ENCODE data around the gene KRIT1.
"Not testable (repeated sequence)": the region's sequence is repeated elsewhere in the genome, so short reads cannot be mapped to it uniquely, and the experiment has no call there.

Gene KRIT1

DNA sequence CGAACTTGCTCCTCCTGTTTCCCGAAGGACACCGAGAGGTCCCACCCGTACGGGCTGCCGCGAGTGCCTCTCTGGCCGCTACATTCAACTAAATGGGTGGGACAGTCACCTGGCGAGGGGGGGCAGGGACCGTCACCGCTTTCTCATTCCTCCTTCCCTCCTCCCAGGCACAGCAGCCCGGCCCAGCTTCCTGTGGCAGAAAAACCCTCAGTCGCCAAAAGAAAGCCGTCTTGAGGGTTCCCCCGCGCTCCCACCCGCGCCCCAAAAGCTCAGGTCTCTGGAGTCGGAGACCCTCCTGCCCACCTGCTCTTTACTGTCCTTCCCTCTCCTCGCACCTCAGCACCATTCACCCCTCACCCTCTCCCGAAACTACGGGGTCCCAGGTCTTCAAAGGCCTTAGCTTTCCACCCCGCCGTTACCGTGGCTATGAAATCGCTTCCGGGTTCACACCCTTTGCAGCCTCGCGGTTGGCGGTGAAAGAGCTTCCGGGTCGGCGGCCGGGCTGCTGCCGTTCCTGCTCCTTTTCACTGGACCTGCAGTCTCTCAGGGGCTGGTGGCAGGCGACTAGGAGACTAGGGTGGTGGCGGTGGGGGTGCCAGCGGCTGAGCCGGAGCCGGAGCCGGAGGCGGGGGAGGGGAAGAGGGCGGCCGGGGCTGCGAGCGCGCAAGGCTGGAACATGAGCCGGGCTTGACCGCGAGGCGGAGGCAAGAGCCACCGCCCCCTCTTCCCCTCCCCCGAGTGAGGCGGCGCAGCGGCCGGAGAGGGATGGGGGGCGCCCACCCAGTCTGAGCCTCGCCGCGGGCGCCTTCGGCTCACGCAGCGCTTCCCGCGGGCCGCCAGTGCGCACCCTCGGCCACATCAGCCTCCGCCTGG lies at the start of gene KRIT1, which contains the start of gene ANKIB1:
KRIT1 (minus strand) TSS at position 428 of the 873 bp plus-strand sequence. CDS start 3,779 bp downstream, outside the sequence.
ANKIB1 (plus strand) TSS at position 488 of the 873 bp plus-strand sequence. CDS start 49,005 bp downstream, outside the sequence.
- peak; percentile 89 for DNase-seq

DNA sequence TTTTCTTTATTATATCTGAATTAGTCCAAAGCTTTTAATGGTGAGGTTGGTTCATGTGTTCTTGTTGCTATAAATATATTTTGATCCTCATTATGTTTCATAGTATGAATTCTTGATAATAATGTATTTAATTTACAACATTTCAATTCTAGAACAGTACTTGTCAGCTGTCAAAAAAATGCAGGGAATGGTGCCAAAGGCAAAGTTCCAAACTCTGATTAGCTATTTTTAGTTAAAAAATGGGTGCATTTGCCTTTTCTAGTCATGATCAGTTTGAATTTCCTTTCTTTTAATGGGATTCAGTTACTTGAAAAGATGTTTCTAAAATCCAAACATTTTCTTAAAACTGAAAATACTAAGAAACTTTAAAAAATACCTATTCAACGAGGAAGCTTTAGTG lies 49.7 kb upstream of the KRIT1 start:
- no peak for DNase-seq

DNA sequence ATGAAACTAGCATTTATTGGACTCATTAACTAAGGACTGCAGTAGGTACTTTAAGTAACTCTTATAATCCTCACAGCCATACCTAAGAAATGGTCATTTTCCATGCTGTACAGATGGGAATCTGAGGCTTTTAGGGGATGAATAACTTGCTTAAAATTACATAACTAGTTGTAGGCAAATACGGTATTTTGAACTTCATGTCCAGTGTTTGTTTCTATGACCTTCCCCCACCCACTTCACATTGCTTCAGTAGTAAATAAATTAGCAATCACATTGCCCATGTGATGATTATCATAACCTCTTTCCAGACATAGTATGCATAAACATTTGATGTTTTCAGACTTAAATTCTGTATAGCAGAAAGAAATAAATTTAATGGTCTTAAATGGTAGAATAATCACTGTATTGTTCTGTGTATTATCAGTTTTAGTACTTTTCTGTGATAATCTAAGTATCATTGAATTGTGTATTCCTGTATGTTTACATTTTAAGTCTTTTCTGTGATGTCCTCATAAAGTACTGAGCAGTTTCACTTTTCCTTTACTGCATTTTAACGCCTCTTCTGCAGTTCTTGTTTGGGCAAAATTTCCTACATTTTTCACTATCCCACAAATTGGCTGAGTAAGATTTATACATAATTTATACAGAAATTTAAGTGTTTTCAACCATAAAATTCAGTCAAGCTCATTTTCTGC lies 48.3 kb upstream of the KRIT1 start:
- no peak for DNase-seq

DNA sequence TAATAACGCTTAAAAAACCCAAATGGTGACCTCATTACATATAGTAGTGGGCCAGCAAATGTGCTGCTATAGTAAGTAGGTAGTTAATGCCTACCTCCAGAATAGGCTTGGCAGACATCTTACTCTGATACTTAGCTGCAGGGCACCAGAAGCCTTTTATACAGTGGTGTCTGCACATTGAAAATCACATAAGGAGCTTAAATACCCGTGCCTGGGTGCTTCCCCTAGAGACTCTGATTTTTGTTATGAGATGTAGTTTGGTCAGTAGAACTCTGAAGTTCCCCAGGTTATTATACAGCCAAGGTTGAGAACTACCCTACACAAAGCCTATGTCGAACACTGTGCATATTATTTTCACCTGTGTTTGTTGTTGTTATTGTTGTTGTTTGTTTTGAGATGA lies 47.3 kb upstream of the KRIT1 start:
- no peak for DNase-seq

DNA sequence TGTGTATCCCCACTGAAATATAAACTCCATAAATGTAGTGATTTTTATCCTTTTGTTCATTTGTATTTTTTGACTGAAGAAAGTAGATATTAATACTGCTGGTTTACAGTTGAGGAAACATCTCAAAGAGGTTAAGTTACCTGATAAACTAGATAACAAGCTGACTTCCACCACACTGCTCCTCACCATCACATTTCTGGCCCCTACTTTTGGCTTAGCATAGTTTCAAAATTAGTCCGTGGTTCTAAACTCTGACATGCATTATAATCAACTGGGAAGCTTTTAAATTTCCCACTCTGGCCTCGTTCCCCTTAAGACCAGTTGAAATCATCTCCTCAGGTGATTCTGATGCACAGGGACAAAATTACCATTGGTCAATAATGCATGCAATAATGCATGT lies 43.6 kb upstream of the KRIT1 start:
- DNase-seq, result no peak

DNA sequence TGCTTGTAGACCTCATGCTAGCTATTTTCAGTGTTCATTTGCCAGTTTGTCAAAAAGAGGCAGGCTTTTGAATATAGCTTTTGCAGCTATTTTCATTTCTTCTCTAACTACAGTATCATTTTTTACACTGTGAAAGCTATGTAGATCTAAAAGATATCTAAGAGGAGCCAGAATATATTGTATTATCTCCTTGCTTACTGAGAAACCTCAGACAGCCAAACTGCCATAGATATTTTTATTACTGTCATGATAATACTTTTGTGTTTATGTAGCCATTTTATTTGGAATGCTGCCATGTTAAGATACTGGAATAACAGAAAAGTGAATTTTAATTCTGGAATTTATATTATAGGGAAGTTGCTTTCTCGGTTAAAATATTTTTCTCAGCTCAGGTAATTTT lies 37.2 kb upstream of the KRIT1 start:
- no peak for DNase-seq

DNA sequence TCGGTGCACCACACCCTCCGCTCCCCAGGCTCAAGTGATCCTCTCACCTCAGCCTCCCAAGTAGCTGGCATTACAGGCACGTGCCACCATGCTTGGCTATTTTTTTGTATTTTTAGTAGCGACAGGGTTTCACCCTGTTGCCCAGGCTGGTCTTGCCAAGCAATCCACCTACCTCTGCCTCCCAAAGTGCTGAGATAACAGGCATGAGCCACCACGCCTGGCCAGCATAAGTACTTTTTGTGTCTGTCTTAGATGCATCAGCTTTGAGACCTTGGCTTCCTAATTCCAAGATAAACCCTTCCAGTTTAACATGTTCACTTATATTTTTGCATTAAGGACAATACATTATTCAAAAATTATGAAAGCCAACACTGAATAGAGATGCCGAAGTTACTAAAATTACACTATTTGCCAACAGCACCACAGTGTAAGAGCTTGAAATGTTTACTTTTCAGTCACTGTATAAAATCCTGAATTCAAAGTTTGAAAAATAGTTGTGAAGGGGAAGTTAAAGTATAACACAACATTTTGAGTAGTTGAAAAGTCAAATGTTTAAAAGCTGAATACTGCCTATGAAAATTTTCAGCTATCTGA lies 36.6 kb upstream of the KRIT1 start:
- no peak for DNase-seq

DNA sequence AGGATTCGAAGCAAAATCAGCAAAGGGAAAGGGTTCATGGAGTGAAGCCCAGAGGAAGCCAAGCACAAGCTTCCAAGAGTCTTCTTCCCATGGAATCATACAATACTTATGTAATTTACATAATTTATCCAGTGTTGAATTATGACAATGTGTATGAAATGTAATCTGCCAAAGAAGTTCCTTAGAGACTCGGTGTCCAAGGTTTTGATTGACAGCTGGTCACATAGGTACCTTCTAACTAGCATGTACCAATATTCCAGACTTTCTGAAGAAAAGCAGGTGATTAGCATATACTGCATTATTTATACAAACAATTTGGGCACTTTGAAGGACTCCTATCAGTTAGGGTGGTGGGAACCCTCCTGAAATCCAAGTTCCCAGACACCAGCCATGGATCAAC lies 35.3 kb upstream of the KRIT1 start:
- no peak for DNase-seq

DNA sequence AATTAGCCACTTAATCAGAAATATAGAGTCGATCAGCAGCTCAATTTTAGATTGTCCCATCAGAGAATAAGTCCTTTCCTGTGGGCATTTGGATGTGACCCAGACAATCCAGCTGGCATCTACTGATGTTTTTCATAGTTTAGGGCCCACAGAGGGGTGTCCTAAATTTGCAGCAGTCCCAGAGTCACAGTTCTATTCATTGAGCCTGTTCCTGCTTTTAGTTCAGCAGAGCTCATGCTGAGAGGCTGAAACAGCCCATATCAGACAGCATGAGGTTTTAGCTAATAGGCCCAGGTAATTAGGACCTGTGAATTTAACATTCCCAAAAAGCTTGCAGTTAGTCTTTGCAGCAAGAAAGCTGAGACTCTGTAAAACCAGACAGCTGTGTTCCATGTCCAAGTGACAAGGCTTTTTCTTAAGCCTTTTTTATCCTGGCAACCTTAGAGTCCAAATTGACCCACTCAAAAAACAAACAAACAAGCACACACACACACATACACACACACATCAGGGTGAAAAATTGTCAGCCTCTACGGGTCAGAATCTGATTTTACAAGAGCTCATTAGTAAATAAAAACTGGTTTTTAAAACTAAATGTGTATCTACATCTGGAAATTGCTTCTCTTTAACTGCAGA lies 33.8 kb upstream of the KRIT1 start:
- no peak for DNase-seq

DNA sequence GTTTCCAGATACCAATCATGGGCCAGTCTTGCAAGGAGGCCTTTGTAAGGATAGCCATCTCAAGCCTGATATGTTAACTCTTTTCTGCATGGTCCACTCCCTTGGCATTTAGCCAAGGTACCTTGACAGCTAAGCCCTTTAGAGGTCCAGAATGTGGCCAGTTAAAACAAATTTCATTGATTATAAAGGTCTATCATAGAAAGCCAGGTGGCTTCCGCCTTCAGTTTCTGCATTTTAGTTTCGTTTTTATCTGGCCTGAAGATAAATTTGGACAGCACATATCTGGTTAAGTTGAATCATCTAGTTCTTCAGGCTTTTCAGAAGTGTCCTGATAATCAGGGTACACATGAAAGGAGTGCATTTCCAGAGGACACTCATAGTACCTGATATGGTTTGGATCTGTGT lies 30.7 kb upstream of the KRIT1 start:
- no peak for DNase-seq

DNA sequence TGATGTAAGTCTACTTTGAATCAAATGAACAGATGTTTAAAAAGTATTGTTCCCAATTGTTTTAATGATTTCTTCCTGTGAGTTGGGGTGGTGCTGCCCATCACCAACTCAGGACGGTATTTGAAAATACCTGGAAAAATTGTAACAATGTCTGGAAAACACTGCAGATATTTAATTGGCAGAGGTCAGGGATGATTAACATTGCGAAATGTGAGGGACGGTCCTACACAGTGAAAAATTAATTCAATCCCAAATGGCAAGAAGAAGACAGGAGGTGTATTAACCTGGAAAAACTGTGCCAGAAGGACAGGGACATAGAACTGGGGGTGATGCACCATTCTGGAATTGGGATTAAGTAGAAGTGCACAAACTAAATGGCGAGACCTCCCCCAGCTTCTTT lies 29.6 kb upstream of the KRIT1 start:
- DNase-seq, result no peak

DNA sequence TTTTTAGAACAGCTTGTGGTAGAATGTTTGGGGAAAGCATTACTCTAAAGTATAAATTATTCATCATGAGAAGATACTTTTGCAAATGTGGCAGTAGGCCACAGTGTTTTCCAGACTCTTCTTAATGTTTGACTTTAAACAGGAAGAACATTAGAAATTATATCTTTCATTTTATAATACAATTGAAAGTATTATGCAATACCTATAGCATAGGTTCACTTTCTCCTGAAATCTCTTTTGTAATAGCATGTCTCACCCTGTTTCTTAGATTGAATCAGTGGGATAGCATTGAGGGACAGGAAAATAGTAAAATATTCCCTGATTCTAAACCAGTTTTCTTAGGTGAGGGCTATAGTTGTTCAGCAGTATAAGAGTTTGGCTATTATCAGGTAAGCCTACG lies 23.2 kb upstream of the KRIT1 start:
- DNase-seq, result no peak

DNA sequence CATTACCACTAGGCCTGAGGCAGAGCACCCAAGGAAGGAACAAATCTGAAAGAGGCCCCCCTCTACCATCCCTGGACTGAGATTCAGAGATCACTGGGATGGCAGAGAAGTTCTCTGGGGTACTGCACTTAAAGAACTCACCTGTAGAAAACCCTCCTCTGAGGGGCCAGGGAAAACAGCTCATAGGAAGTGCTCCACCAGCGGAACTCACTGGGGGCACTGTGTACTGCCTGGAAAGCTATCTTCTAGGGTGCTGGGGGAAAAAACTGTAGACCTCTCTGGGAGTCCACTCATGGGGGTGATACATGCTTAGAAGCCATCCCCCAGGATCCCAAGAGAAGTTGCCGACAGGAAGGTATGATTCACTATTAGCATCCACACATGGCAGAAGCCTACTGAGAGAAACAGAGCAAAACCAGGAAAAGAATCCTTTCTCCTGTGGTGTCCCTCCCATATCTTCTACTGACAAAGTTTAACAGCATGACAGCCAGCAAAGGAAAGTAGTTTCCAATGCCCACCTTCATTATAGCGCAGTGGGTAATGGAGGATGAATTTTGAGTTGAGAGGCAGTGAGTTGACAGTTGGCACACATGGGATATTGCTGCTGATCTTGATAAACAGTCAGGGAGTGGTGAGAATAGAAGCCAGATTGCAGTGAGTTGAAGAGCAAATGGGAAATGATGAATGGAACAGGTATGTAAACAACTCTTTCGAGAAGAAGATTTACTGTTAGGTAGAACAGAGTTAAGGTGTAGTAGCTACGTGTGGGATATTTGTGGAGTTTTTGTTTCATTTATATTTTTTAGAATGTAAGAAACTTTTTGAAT lies 20.9 kb upstream of the KRIT1 start:
- DNase-seq, result no peak

DNA sequence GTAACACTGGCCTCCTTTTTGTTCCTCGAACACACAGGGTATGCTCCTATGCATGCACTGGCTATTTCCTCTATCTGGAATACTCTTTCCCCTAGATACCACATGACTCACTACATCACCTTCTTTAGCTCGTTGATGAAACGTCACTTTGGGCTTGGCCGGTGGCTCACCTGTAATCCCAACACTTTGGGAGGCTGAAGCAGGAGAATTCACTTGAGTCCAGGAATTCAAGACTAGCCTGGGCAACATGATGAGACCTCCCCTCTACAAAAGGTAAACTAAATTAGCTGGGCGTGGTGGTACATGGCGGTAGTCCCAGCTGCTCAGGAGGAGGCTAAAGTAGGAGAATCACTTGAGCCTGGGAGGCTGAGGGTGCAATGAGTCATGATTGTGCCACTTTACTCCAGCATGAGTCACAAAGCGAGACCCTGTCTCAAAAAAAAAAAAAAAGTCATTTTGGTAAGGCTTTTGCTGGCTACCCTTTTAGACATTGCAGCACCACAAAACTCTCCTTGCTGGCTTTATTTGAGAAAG lies 14.6 kb upstream of the KRIT1 start:
- DNase-seq, result no peak

DNA sequence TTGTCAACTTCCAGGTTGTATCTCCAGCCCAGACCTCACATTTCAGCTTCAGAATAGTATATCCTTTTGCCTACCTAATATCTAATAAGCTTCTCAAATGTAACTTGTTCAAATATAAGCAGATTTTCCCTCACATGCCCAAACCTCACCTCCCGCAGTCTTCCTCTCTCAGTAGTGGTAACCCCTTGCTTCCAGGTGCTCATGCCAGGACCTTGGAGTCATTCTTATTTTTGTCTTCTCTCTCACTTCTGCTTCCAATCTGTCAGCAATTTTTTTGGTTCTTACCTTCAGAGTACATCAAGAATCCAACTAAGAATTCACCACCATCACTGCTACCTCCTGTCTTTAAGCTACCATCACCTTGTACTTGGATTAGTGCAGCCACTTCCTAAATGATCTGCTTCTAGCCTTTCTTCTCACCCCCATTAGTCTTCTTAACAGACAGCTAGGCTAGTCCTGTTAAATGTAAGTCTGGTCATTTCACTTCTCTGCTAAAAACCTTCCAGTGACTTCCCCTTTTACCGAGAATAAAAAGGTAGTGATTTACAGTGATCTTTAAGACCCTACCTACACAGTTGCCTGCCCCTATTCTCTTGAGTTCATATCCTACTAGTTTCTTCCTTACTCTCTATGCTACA lies 14.0 kb upstream of the KRIT1 start:
- no peak for DNase-seq

DNA sequence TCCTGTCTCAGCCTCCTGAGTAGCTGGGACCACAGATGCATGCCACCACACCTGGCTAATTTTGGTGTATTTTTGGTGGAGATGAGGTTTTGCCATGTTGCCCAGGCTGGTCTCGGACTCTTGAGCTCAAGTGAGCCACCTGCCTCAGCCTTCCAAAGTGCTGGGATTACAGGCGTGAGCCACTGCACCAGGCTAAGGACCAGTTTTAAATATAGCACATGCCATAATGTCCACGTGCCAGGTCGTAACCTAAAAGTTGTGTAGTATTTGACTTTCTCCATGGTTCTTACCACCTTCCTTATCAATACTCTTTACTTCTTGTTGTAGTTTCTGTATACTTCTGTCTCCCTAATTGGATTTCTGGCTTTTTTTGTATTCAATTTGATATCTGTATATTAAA lies 13.3 kb upstream of the KRIT1 start:
- DNase-seq, result no peak

DNA sequence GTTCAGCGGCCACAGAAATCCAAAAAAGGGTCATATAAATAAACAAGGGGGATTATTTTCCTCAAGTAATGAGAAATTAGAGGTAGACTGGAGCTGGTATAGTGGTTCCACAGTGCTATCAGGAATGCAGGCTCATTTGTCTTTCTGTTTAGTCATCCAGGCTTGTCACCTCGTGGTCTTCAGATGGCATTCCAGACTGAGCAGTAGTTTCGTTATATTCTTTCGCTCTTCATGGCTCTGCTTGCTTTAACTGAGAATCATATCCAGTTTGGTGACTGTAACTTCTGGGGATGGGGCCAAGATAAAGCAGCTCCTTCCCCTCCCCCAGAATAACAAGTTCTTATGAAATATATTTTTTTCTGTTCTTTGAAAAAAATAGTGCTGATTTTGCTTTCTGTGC lies 9.6 kb upstream of the KRIT1 start:
- no peak for DNase-seq

DNA sequence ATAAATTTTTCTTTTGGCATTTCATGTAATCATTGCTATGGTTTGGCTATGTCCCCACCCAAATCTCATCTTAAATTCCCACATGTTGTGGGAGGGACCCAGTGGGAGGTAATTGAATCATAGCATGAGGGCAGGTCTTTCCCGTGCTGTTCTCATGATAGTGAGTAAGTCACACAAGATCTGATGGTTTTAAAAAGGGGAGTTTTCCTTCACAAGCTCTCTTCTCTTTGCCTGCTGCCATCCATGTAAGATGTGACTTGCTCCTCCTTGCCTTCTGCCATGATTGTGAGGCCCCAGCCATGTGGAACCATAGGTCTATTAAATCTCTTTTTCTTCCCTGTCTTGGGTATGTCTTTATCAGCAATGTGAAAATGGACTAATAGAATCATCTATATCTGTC lies 9.1 kb upstream of the KRIT1 start:
- not testable (repeated sequence) for DNase-seq

DNA sequence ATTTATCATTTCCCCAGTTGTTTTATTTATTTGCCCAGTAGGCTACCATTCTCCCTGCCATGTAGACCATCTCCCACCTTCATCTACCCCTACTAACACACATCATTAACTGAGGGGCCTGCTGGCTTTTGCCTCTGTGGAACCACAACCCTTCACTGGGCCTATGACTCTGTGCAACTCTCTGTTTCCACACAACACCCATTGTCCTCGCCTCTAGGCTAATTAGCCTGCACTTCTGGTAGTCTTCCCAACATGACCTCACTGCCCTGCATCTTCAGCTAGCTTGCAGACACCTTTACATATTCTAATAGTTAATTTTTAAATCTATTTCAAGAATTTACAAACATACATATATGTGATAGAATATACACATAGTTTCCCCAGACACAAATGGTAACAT lies 7.5 kb upstream of the KRIT1 start:
- DNase-seq, result no peak

DNA sequence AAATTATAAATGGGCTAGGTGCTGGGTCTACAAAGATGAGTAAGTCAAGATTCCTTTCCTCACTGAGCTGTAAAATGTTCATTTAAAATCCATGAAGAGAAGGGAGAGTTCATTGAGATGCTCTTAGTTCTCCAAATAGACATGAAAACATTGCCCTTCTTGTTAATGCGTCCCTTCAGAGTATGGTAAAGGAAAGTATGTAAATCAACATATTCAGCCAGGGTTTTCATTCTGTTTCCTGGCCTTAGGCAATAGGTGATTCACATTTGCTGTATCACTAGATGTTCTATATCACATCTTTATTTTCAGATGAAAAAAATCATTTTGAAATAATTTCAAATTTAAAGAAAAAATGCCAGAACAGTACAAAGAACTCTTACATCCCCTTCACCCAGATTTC lies 5.5 kb upstream of the KRIT1 start:
- no peak for DNase-seq

DNA sequence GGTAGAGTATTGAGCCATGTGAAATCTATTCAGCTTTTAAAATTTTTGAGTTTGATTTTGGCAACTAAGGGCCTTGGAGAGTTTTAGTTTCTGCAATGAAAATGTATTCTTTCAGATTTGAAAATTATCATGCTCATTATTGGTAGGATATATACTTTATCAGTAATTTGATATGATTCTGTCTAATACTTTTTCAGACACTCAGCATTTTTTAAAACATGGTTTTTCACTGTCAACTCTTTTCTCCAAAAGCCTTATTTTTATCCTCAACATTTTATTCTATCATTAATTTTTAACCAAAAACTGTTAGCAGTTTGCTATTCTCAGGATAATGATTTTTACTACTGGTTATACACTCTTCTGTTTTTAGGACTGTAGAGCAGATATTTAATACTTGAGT lies 4.9 kb upstream of the KRIT1 start:
- DNase-seq, result no peak
